GM12872 (cell line): ENCODE measurements around the gene CEP41.

ENCODE experiments used
- TF ChIP-seq, protein P1 (sequence below): IDR thresholded peaks from 3 replicates; pipeline ENCODE4 v1.5.1; 2011; ENCODE audit warnings: low read depth, mild to moderate bottlenecking, low read length, moderate library complexity; ENCODE audit not compliant: insufficient read depth

CEP41 gene

DNA sequence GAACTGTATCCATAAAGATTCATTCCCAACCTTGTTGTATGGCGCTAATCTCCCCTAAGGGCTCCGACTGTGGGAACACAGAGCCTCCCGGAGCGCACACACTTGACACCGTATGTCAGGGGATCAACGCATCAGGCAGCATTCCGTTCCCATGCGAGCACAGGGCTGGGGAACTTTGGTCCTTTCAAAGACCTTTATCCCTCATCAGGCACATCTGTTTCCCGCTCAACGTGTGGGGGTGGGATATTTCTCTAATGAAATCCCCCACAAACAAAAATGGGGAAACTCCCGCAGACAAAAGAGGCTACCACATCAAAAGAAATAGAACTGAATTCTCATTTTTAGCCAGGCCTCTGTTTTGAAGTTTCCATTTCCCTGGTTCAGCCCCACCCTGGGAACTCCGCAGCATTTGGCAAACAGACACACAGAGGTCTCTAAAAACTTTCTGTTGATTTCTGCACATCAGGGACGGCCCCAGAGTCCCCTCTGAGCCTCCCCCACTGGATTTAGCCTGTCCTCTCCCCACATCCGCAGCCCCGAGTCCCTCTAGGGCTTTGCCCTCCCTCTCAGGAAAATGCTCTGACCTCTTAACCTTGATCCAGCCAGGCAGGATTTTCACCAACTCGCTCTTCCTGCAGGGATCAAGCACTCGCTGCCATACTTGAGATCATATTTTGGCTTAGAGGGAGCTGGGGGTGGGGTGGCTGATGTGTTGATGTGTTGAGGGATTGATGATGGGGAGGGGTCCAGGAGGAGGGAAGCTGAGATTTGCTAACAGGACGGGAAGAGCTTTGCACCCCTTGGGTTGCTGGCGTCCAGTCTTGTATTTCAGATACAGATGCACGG is 89.6 kb downstream of the CEP41 start:
- TF ChIP-seq, protein P1, sequence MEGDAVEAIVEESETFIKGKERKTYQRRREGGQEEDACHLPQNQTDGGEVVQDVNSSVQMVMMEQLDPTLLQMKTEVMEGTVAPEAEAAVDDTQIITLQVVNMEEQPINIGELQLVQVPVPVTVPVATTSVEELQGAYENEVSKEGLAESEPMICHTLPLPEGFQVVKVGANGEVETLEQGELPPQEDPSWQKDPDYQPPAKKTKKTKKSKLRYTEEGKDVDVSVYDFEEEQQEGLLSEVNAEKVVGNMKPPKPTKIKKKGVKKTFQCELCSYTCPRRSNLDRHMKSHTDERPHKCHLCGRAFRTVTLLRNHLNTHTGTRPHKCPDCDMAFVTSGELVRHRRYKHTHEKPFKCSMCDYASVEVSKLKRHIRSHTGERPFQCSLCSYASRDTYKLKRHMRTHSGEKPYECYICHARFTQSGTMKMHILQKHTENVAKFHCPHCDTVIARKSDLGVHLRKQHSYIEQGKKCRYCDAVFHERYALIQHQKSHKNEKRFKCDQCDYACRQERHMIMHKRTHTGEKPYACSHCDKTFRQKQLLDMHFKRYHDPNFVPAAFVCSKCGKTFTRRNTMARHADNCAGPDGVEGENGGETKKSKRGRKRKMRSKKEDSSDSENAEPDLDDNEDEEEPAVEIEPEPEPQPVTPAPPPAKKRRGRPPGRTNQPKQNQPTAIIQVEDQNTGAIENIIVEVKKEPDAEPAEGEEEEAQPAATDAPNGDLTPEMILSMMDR: no peak

DNA sequence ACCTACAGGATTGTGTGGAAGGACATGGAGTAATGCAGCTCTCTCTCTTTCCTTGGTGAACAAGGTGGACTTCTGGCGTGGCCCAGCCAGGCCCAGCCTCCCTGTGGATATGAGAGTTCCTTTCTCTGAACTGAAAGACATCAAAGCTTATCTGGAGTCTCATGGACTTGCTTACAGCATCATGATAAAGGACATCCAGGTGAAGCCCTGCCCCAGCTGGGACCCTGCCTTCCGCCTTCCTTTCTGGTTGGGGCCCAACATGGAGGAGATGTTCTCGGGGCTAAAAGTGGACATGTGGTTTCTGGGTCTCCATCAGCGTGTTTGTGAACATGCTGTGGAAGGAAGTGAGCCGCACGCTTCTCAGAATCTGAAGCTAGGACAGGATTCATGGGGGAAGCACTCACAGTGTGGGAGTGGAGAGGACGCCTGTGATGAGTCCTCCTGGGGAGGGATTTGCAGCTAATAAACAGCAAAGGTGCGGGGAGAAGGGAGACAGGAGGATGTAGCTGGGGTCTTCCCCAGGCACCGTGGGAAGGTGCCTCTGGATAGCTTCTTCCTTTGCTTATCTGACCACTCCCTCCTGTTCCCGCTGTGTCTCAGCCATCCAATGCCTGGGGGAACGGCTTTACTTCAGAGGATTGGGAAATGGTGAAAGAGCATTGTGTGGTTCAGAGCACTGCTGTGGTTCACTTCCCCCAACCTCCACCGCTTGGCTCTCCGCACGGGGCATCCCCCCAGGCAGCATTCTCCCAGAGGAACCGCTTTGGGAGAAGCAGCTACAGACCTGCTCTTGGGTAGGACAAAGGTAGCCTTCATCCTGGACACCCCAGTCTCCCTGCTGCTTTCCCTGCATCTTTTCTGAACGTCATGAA is 90.7 kb downstream of the CEP41 start:
- TF ChIP-seq, protein P1: no peak

DNA sequence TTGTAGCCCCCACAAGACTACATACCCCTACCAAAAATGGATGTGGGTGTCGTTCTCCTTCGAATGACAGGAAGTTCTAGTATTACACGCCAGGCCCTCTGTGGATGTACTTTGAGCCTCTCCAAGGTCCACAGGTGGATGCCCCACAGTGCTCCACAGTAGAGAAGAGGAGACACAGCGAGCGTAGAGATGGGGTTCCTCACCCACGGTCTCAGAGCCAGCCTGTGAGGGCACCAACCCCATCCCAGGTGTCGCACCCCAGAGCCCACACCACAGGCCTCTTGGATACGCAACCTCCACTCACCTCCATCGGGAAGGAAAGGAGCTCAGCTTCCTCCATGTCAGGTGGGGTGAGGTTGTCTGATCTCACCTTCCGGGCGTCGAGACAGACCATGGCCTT is 93.9 kb downstream of the CEP41 start:
- TF ChIP-seq, protein P1: no peak

DNA sequence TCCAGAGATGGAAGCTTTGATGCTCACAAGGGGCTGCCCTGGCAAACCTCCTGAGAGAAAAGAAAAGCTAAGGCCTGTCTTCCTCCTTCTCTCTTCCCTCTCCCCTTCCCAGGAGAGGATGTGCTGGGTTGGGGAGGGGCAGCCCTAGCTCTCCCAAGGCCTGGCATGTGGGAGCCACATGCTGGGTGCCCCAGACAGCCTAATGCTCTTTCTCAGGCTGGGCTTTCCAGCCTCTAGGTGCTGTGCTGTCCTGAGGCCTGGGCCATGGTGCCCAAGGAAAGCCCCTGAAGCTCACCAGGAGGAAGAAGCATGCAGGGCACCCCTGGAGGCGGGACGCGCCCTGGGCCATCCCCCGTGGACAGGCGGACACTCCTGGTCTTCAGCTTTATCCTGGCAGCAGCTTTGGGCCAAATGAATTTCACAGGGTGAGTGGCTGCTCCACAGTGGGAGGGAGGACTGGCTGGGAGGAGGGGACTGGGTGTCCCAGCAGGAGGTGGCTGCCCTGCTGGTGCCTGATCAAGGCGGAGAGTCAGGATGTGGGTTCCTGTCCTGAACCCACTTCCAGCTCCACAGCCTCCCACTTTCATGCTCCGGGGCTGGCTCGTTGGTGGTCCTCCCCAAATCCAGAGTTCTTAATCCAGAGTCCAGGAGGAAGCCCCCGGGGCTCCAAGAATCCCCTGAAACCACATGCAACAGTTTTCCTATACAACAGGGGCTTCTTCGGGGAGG is 94.5 kb downstream of the CEP41 start:
- TF ChIP-seq, protein P1: no peak

DNA sequence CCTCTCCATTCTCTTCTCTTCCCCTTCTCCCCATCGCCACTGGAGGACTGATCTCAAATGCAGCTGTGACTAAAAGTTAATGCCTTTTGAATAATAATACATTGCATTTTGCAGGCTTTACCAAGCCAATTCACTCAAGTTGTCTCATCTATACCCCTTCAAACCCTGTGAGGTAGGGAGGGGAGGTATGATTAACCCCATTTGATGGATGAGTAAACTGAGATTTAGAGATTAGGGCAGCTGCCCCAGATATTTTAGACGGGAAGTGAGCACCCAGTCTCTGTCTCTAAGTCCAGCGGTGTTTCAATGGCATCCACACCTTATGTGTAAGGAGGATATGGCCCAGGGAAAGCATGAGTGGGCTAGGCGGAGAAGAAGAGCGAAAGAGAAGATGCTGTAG is 95.1 kb downstream of the CEP41 start:
- TF ChIP-seq, protein P1: no peak

DNA sequence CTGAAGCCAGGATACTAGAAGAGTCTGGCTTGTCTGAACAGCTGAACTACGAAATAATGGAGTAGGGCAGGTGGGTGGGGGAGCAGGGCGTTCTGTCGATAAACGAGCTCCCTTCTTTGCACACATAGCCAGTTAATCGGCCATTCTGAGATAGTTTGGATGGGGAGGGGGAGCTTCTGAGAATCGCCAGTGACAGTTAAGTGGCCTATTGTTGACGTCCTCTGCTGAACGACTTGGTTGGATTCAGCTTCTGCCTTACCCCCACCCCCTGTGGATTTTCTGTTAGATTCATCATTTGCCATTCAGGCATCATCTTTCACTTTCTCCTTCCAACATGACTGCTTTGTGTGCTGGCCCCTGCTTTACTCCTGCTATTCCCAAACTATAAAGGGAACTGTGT is 95.7 kb downstream of the CEP41 start:
- TF ChIP-seq, protein P1: no peak

DNA sequence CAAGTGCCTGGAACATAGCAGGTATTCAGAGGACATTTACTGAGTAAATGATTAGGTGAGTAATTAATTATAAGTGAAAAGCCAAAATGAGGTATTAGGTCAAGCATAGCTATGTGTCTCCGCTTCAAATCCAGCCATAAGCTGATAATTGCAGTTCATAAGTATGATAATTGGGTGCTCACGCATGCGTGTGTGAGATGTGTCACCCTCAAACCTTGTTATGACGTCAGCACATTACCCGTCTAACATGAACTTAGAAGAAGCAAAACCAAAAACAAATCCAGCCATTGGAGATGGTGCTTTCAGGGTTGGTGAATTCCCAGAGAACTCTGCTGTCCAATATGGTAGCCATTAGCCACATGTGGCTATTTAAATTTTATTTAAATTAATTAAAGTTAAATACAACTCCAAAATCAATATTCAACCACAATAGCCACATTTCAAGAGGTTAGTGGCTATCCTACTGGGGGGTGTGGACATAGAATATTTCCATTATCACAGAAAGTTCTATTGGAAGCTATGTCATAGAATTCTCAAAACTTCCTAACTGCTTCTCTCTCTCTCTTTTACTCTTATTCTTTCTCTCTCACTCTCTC is 96.4 kb downstream of the CEP41 start, which contains the start of gene CPA5:
Gene CPA5 (plus strand): TSS at position 546 of the 596 bp plus-strand sequence. CDS start 1,670 bp downstream, outside the sequence.
- TF ChIP-seq, protein P1: no peak
